NCI-H2227 treated with DMSO at 0.1 percent for 48 hours (cell line): Measurements from ENCODE around the gene SERGEF.
A peak's percentile ranks its signal among the peaks of the same experiment; 100 is the strongest.

Experiments
- DNase-seq: peaks from one replicate; lab custom pipeline; 2025; lab: John Stamatoyannopoulos, UW

The SERGEF gene

GRCh38 chr11:17861036-17861755 lies 151.7 kb downstream of the SERGEF start:
- no peak for DNase-seq

- no peak for DNase-seq
Observed at GRCh38 chr11:17859552-17859951, 153.3 kb downstream of the SERGEF start.

- no peak for DNase-seq
Observed at GRCh38 chr11:17855531-17856290, 157.1 kb downstream of the SERGEF start.

- no peak for DNase-seq
Observed at GRCh38 chr11:17853280-17853679, 159.6 kb downstream of the SERGEF start.

- DNase-seq: no peak
Observed at GRCh38 chr11:17852246-17852645, 160.6 kb downstream of the SERGEF start.

- DNase-seq: no peak
Observed at GRCh38 chr11:17851697-17852096, 161.2 kb downstream of the SERGEF start.

- no peak for DNase-seq
Observed at GRCh38 chr11:17850336-17850735, 162.5 kb downstream of the SERGEF start.

GRCh38 chr11:17848715-17849114 lies 164.1 kb downstream of the SERGEF start:
- no peak for DNase-seq

GRCh38 chr11:17846852-17847453 lies 165.9 kb downstream of the SERGEF start:
- peak; percentile 7 for DNase-seq

- no peak for DNase-seq
Observed at GRCh38 chr11:17845431-17845881, 167.4 kb downstream of the SERGEF start.

GRCh38 chr11:17840101-17840548 lies 172.7 kb downstream of the SERGEF start:
- no peak for DNase-seq

GRCh38 chr11:17839450-17839849 lies 173.4 kb downstream of the SERGEF start:
- no peak for DNase-seq

GRCh38 chr11:17838102-17838501 lies 174.7 kb downstream of the SERGEF start:
- no peak for DNase-seq

GRCh38 chr11:17831883-17832282 lies 181.0 kb downstream of the SERGEF start:
- DNase-seq: no peak

GRCh38 chr11:17831228-17831627 lies 181.6 kb downstream of the SERGEF start:
- no peak for DNase-seq

- DNase-seq: no peak
Observed at GRCh38 chr11:17828311-17828751, 184.5 kb downstream of the SERGEF start.

- DNase-seq: no peak
Observed at GRCh38 chr11:17827006-17827405, 185.8 kb downstream of the SERGEF start.

- DNase-seq: no peak
Observed at GRCh38 chr11:17822401-17822781, 190.5 kb downstream of the SERGEF start.

- no peak for DNase-seq
Observed at GRCh38 chr11:17821648-17822400, 191.0 kb downstream of the SERGEF start.

- no peak for DNase-seq
Observed at GRCh38 chr11:17816232-17816931, 196.5 kb downstream of the SERGEF start.

- DNase-seq: no peak
Observed at GRCh38 chr11:17814546-17814945, 198.3 kb downstream of the SERGEF start.
